ENCODE results near the gene RUBCNL.

The RUBCNL gene

GRCh38 chr13:46350003-46350402 lies 37.0 kb downstream of the RUBCNL start:
- Histone ChIP-seq H3K27me3 (replicated peaks; ENCODE audit: control insufficient read depth, insufficient read depth, low read length) (no peaks in the 10 kb centered on the region), H3K4me3 (replicated peaks; ENCODE audit: low read depth, low read length) (no peak overlapping the region), H3K36me3 (ENCODE audit: control insufficient read depth, insufficient read depth, low read length) (no peaks in the 10 kb centered on the region; the same call in none of the 2 replicates)
- TF ChIP-seq CTCF (IDR thresholded peaks at IDR 0.05; ENCODE audit: insufficient read depth, low read length, poor library complexity, severe bottlenecking), result no peak
- DNase-seq (ENCODE audit: extremely low read depth, insufficient read length), result no peak

- Histone ChIP-seq H3K4me3 (replicated peaks; ENCODE audit: low read depth, low read length) (no peak overlapping the region), H3K36me3 (ENCODE audit: control insufficient read depth, insufficient read depth, low read length) (peaks cover 3% of the 10 kb centered on the region), H3K27me3 (replicated peaks; ENCODE audit: control insufficient read depth, insufficient read depth, low read length) (no peaks in the 10 kb centered on the region)
- no peak for DNase-seq (ENCODE audit: extremely low read depth, insufficient read length)
- TF ChIP-seq CTCF (IDR thresholded peaks at IDR 0.05; ENCODE audit: insufficient read depth, low read length, poor library complexity, severe bottlenecking), result no peak
Observed at GRCh38 chr13:46348961-46349360, 38.1 kb downstream of the RUBCNL start.

DNA sequence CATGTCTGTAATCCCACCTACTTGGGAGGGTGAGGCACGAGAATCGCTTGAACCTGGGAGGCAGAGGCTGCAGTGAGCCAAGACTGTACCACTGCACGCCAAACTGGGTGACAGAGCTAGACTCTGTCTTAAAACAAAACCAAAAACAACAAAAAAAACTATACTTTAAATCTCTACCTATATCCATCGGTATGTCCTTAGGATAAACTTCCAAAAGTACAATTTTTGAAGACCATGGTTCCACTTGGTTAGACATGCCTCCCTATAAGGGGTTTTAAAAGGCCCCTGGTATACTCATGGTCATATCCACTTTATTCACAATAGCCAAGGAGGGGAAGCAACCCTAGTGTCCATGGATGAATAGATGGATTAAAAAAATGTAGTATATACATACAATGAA lies 39.8 kb downstream of the RUBCNL start:
- peaks cover 3% of the 10 kb centered on the region for H3K36me3 ChIP-seq (ENCODE audit: control insufficient read depth, insufficient read depth, low read length)
- H3K4me3 ChIP-seq (replicated peaks; ENCODE audit: low read depth, low read length), result no peak overlapping the region

GRCh38 chr13:46345866-46346265 lies 41.2 kb downstream of the RUBCNL start:
- no peaks in the 10 kb centered on the region for H3K27me3 ChIP-seq (replicated peaks; ENCODE audit: control insufficient read depth, insufficient read depth, low read length)

More for the DNA sequence above, 39.8 kb downstream of the RUBCNL start:
- no peaks in the 10 kb centered on the region for H3K27me3 ChIP-seq (replicated peaks; ENCODE audit: control insufficient read depth, insufficient read depth, low read length)
- DNase-seq (ENCODE audit: extremely low read depth, insufficient read length), result no peak
- no peak for TF ChIP-seq CTCF (IDR thresholded peaks at IDR 0.05; ENCODE audit: insufficient read depth, low read length, poor library complexity, severe bottlenecking)

DNA sequence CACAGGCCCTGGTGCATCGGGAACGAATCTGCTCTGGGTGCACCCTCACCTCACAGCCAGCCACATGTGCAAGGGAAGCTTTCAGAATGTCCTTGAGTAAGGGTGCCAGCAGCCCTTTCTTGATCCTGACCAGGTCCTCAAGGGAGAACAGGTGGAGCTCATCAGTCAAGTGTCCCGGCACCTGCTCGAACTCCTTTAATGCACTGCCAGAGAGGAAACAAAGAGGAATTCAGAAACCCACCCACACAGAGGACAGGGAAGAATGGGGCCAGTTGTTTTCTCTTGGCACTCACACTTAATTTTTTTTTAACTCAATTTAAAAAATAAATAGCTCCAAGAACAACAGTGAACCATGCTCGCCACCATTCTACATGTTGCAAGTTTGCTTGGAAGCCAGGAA lies 41.7 kb downstream of the RUBCNL start:
- DNase-seq (ENCODE audit: extremely low read depth, insufficient read length), result no peak

More at GRCh38 chr13:46345866-46346265, 41.2 kb downstream of the RUBCNL start:
- Histone ChIP-seq H3K36me3 (ENCODE audit: control insufficient read depth, insufficient read depth, low read length) (peaks cover 3% of the 10 kb centered on the region), H3K4me3 (replicated peaks; ENCODE audit: low read depth, low read length) (no peak overlapping the region)
- TF ChIP-seq CTCF (IDR thresholded peaks at IDR 0.05; ENCODE audit: insufficient read depth, low read length, poor library complexity, severe bottlenecking), result no peak
- DNase-seq (ENCODE audit: extremely low read depth, insufficient read length), result no peak

More for the DNA sequence above, 41.7 kb downstream of the RUBCNL start:
- Histone ChIP-seq H3K27me3 (replicated peaks; ENCODE audit: control insufficient read depth, insufficient read depth, low read length) (no peaks in the 10 kb centered on the region), H3K36me3 (ENCODE audit: control insufficient read depth, insufficient read depth, low read length) (peaks cover 3% of the 10 kb centered on the region), H3K4me3 (replicated peaks; ENCODE audit: low read depth, low read length) (no peak overlapping the region)
- TF ChIP-seq CTCF (IDR thresholded peaks at IDR 0.05; ENCODE audit: insufficient read depth, low read length, poor library complexity, severe bottlenecking), result no peak

All from GM06990 (cell line).